ENCODE measurements around the gene ITGB7.
"Not testable (repeated sequence)": the region's sequence is repeated elsewhere in the genome, so short reads cannot be mapped to it uniquely, and the experiment has no call there.

Gene ITGB7

DNA sequence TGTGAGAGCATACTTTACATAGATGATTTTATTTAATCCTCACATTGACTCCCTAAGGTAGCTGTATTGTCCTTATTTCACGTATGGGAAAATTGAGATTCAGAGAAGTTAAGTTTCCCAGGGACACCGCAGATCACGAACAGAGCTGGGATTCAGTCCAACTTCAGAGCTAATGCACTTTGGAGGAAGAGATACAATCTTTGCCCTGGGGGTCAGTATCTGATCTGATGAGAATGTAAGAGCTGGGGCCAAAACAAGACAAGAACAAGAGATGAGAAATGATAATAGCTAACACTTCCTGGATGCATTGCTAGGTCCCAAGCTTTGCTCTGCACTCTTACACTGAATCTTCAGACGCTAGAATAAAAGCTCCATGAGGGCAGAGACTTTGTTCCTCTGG lies 20.3 kb downstream of the ITGB7 start:
- Histone ChIP-seq H3K4me3 (ENCODE audit: low read length) (no peak overlapping the region), H3K4me1 (ENCODE audit: control insufficient read depth, insufficient read depth, low read length) (peaks cover 13% of the 10 kb centered on the region), H3K9ac (ENCODE audit: low read length) (no peak overlapping the region), H3K27me3 (ENCODE audit: control insufficient read depth, insufficient read depth, low read length) (no peaks in the 10 kb centered on the region), H3K9me3 (ENCODE audit: control insufficient read depth, low read length) (no peaks in the 10 kb centered on the region), H3K36me3 (ENCODE audit: control insufficient read depth, insufficient read depth, low read length) (peaks cover 23% of the 10 kb centered on the region)

DNA sequence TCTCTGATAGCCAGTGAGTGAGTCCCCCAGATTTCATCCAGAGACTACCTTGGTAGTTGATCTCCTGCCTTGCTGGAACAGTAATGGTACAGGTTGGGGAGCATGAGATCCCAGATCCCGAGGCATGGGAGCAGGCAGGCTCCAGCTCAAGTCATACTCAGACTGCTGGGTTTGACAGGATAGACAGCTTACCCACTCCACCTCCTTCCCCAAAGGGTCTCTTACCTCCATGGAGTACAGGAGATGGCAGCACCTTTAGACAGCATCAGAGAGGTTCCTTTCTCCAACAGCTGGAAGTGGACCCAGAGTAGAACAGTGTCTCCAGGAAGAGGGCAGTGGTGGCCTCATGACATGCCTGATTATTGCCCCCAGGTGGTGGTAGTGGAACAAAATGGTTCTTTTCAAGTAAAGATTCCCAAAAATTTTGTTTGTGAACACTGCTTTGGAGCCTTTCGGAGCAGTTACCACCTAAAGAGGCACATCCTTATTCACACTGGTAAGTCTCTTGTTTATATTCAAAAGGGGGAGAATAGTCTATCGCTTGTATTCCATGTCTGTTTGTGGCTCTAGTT lies 21.4 kb downstream of the ITGB7 start:
- H3K9ac ChIP-seq (ENCODE audit: low read length) = no peak overlapping the region
- no peaks in the 10 kb centered on the region for H3K27me3 ChIP-seq (ENCODE audit: control insufficient read depth, insufficient read depth, low read length)
- no peak overlapping the region for H3K4me3 ChIP-seq (ENCODE audit: low read length)
- H3K9me3 ChIP-seq (ENCODE audit: control insufficient read depth, low read length) = no peaks in the 10 kb centered on the region
- peaks cover 23% of the 10 kb centered on the region for H3K36me3 ChIP-seq (ENCODE audit: control insufficient read depth, insufficient read depth, low read length)
- H3K4me1 ChIP-seq (ENCODE audit: control insufficient read depth, insufficient read depth, low read length) = peaks cover 19% of the 10 kb centered on the region

DNA sequence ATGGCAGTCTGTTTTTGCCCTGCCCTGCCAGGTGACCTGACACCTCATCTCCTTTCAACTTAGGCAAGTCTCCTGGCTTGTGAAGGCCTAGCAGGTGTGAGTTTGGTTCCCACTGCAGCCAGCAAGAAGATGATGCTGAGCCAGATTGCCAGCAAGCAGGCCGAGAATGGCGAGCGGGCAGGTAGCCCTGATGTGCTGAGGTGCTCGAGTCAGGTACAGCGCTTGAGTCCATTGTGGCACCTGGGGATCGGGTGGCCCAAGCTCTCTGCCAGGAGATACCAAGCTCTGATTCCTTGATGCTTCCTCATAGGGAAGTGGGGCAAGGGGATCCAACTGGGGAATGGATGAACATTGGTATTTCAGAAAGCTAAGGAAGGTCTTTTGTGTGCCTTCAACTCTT lies 22.2 kb downstream of the ITGB7 start:
- no peak overlapping the region for H3K9ac ChIP-seq (ENCODE audit: low read length)
- H3K27me3 ChIP-seq (ENCODE audit: control insufficient read depth, insufficient read depth, low read length) = no peaks in the 10 kb centered on the region
- peaks cover 23% of the 10 kb centered on the region for H3K36me3 ChIP-seq (ENCODE audit: control insufficient read depth, insufficient read depth, low read length)
- H3K4me1 ChIP-seq (ENCODE audit: control insufficient read depth, insufficient read depth, low read length) = peaks cover 21% of the 10 kb centered on the region
- H3K9me3 ChIP-seq (ENCODE audit: control insufficient read depth, low read length) = no peaks in the 10 kb centered on the region
- no peak overlapping the region for H3K4me3 ChIP-seq (ENCODE audit: low read length)

DNA sequence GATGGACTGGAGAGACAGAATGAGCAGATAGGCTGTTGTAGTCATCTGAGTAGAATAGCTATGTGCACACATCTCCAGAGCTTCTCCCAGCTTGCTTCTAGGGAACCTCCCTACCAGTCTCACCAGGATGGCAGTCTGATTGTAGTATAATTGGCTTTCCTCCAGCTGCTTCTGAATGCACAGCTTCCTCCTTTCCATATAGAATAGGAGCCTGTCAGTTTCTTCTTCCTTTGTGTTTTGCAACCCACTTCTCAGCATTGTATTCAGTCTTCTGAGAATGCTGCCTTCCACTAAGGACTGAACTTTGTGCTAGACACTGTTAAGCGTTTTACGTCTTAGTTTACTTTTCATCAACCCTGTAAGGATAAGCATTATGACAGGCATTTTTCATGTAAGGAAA lies 24.1 kb downstream of the ITGB7 start:
- Histone ChIP-seq H3K36me3 (ENCODE audit: control insufficient read depth, insufficient read depth, low read length) (peaks cover 23% of the 10 kb centered on the region), H3K4me3 (ENCODE audit: low read length) (no peak overlapping the region), H3K9ac (ENCODE audit: low read length) (no peak overlapping the region), H3K27me3 (ENCODE audit: control insufficient read depth, insufficient read depth, low read length) (no peaks in the 10 kb centered on the region), H3K4me1 (ENCODE audit: control insufficient read depth, insufficient read depth, low read length) (peaks cover 25% of the 10 kb centered on the region), H3K9me3 (ENCODE audit: control insufficient read depth, low read length) (no peaks in the 10 kb centered on the region)

DNA sequence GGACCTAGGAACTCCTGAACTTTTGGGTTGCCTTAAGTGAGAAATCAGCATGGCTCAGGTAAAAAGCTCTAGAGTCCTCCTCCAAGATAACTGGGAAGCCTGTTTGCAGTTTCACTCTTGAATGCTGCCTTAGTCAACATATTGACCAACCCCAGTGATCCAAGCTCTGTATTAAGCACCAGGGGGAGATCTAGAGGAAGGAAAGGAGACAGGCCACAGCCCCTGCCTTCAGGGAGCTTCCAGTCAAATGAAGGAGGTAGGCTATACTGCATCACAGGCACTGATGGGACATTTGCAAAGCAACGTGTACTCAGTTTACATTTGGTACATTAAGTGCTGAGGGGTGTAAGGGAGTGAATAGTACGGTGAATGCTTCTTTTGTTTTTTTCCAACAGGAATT lies 25.1 kb downstream of the ITGB7 start:
- Histone ChIP-seq H3K4me3 (ENCODE audit: low read length) (peak overlapping the region; percentile 52), H3K36me3 (ENCODE audit: control insufficient read depth, insufficient read depth, low read length) (peaks cover 17% of the 10 kb centered on the region), H3K27me3 (ENCODE audit: control insufficient read depth, insufficient read depth, low read length) (no peaks in the 10 kb centered on the region), H3K9me3 (ENCODE audit: control insufficient read depth, low read length) (no peaks in the 10 kb centered on the region), H3K4me1 (ENCODE audit: control insufficient read depth, insufficient read depth, low read length) (peaks cover 25% of the 10 kb centered on the region), H3K9ac (ENCODE audit: low read length) (peak overlapping the region; percentile 93)

DNA sequence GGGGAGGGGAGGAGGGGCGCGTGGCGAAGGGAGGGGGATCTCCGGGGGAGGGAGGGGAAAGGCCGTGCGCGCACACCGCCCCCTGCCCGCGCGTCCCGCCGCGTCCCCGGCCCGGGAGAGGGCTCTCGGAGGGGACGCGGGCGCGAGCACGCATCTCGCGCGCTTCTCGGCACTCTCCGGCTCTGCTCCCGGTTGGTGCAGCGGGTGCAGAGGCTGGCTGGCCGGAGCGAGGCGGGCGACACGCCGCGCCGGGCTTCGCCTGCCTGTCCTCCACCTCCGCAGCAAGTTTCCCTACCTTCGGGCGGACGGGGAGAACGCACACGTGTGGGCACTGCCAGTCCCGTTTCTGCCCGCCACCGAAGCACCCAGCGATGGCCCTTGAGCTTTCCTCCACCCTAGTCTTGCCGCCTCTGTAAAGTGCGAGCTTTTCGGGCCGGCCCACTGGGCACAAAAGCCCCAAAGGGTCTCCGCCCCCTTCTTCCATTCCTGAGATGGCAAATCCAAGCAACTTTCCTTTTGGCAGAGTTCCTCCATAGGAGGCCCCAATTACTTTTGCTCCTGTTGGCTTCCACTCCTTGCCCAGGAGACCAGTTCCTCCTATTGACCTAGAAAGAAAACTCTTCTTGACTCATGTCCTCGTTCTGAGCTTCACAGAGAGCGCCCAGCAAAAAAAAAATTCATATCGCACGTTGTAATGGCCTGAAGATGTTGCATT lies 26.0 kb downstream of the ITGB7 start:
- Histone ChIP-seq H3K4me3 (ENCODE audit: low read length) (peak overlapping the region; percentile 72), H3K36me3 (ENCODE audit: control insufficient read depth, insufficient read depth, low read length) (peaks cover 16% of the 10 kb centered on the region), H3K4me1 (ENCODE audit: control insufficient read depth, insufficient read depth, low read length) (peaks cover 25% of the 10 kb centered on the region), H3K9ac (ENCODE audit: low read length) (peak overlapping the region; percentile 93), H3K9me3 (ENCODE audit: control insufficient read depth, low read length) (no peaks in the 10 kb centered on the region), H3K27me3 (ENCODE audit: control insufficient read depth, insufficient read depth, low read length) (no peaks in the 10 kb centered on the region)

DNA sequence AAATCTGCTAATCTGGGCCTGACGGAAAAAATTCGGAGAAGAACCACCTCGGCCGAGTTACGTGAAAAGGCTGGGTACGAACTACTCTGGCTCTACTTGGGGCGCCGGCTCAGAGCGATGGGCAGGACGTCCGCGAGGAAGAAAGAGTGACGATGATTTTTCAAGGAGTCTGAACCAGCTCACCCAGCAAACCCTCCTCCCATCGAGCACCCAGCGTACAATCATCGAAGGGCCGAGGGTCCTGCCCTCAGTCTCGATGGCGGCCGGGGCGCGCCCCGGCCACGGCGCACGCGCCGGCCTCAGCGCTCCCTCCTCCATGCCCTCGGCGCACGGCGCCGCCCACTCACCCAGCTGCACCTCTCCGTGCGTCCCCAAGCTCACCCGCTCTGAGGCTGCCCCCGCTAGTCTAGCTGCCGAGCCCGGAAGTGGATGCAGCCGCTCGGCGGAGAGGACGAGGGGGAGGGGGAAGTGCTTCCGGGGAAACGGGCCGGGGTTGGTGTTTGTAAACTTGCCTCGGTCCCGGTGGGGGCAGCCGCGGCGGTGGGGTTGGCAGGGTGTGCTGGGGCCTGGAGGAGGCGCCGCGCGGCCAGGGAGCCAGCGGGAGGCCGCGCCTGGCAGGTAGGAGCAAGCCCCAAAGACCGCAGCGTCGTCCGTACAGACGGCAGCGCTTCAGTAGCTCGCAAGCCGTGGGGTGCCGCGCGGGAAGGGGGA lies 26.7 kb downstream of the ITGB7 start, which contains the start of the genes CSAD and ZNF740:
CSAD (minus strand) TSS at position 706 of the 711 bp plus-strand sequence. CDS start 7,455 bp downstream, outside the sequence.
ZNF740 (plus strand) TSS at position 503 of the 711 bp plus-strand sequence. CDS start 1,262 bp downstream, outside the sequence.
- H3K27me3 ChIP-seq (ENCODE audit: control insufficient read depth, insufficient read depth, low read length) = no peaks in the 10 kb centered on the region
- H3K4me1 ChIP-seq (ENCODE audit: control insufficient read depth, insufficient read depth, low read length) = peaks cover 32% of the 10 kb centered on the region
- H3K9ac ChIP-seq (ENCODE audit: low read length) = peak within 1 kb of the TSS; percentile 93
- H3K36me3 ChIP-seq (ENCODE audit: control insufficient read depth, insufficient read depth, low read length) = peaks cover 10% of the 10 kb centered on the region
- no peaks in the 10 kb centered on the region for H3K9me3 ChIP-seq (ENCODE audit: control insufficient read depth, low read length)
- H3K4me3 ChIP-seq (ENCODE audit: low read length) = peak within 1 kb of the TSS; percentile 72

DNA sequence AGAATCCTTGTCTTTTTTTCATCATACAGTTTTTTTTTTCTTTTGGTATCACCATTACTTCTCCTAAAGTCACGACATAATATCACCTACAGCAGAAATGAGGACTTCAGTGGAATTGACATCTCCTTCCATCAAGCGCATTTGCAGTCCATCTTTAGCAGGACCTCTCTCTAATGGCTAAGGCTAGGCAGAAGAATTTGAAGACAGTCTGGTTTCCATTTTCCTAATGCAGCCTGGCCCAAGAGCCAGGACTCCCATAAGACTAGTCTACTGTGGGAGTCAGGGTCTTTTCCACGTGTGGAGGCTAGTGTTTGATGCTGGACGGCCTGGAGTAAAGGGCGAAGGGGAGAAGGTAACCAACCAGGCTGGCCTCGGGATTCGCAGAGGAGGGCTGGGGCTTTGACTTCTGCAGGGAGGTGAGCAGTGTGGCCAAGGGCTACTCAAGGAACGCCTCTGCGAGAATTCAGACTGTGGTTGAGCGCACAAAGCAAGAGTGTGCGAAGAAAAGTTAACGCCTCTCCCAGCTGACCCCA lies 27.3 kb downstream of the ITGB7 start:
- H3K9me3 ChIP-seq (ENCODE audit: control insufficient read depth, low read length) = no peaks in the 10 kb centered on the region
- peaks cover 8% of the 10 kb centered on the region for H3K36me3 ChIP-seq (ENCODE audit: control insufficient read depth, insufficient read depth, low read length)
- H3K4me1 ChIP-seq (ENCODE audit: control insufficient read depth, insufficient read depth, low read length) = peaks cover 38% of the 10 kb centered on the region
- H3K9ac ChIP-seq (ENCODE audit: low read length) = peak overlapping the region; percentile 93
- H3K4me3 ChIP-seq (ENCODE audit: low read length) = peak overlapping the region; percentile 72
- no peaks in the 10 kb centered on the region for H3K27me3 ChIP-seq (ENCODE audit: control insufficient read depth, insufficient read depth, low read length)

DNA sequence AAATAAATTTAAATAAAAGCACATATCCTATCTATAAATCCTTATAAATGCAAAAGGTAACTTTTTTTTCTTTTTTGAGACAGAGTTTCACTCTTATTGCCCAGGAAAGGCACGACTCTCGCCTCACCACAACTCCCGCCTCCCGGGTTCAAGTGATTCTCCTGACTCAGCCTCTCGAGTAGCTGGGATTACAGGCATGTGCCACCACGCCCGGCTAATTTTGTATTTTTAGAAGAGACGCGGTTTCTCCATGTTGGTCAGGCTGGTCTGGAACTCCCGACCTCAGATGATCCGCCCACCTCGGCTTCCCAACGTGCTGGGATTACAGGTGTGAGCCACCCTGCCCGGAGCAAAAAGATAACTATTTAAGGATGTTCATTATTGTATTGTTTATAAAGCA lies 28.2 kb downstream of the ITGB7 start:
- not testable (repeated sequence) for H3K27me3 ChIP-seq (ENCODE audit: control insufficient read depth, insufficient read depth, low read length); H3K9me3 ChIP-seq (ENCODE audit: control insufficient read depth, low read length); H3K9ac ChIP-seq (ENCODE audit: low read length); H3K4me3 ChIP-seq (ENCODE audit: low read length); H3K36me3 ChIP-seq (ENCODE audit: control insufficient read depth, insufficient read depth, low read length)
- H3K4me1 ChIP-seq (ENCODE audit: control insufficient read depth, insufficient read depth, low read length) = peaks cover 40% of the 10 kb centered on the region

DNA sequence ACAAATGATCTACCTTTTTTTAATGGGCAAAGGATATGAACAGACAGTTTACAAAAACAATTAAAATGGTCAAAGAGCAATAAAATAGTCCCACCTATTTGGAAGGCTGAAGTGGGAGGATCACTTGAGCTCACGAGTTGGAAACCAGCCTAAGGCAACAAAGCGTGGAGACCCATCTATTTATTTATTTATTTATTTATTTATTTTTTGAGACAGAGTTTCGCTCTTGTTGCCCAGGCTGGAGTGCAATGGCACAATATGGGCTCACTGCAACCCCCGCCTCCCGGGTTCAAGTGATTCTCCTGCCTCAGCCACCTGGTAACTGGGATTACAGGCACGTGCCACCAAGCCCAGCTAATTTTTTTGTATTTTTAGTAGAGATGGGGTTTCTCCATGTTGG lies 29.6 kb downstream of the ITGB7 start:
- H3K36me3 ChIP-seq (ENCODE audit: control insufficient read depth, insufficient read depth, low read length); H3K4me3 ChIP-seq (ENCODE audit: low read length); H3K27me3 ChIP-seq (ENCODE audit: control insufficient read depth, insufficient read depth, low read length); H3K9ac ChIP-seq (ENCODE audit: low read length); H3K9me3 ChIP-seq (ENCODE audit: control insufficient read depth, low read length): not testable (repeated sequence)
- peaks cover 34% of the 10 kb centered on the region for H3K4me1 ChIP-seq (ENCODE audit: control insufficient read depth, insufficient read depth, low read length)

DNA sequence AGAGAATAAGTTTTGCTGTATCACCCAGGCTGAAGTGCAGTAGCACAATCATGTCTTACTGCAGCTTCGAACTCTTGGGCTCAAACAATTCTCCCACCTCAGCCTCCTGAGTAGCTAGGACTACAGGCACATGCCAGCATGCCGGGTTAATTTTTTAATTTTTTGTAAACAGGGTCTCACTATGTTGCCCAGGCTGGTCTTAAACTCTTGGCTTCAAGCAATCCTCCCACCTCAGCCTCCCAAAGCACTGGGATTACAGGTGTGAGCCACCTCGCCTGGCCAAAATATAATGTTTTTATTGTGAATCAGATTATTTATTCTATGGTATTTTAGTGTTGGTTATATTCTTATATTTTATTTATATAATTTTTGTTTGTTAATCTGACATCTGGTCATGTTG lies 30.3 kb downstream of the ITGB7 start:
- Histone ChIP-seq H3K9me3 (ENCODE audit: control insufficient read depth, low read length) (no peaks in the 10 kb centered on the region), H3K4me3 (ENCODE audit: low read length) (no peak overlapping the region), H3K4me1 (ENCODE audit: control insufficient read depth, insufficient read depth, low read length) (peaks cover 27% of the 10 kb centered on the region), H3K27me3 (ENCODE audit: control insufficient read depth, insufficient read depth, low read length) (no peaks in the 10 kb centered on the region), H3K9ac (ENCODE audit: low read length) (no peak overlapping the region), H3K36me3 (ENCODE audit: control insufficient read depth, insufficient read depth, low read length) (no peaks in the 10 kb centered on the region)

Measured in mucosa of stomach (tissue), 1 donor.